ENCODE data around the gene STPG3. TPM values are rescaled to one million over a fixed set of nuclear protein-coding genes. Genes with fewer than 3 reads are reported as not detected.

Gene STPG3
- total and polyA plus RNA-seq, 9 of the 15 experiments (the other 6 are each of a cell fraction or from before 2014, with no cell fraction given): not detected

GRCh38 chr9:137254624-137255447, 3.8 kb downstream of the STPG3 start, which contains the start of gene NELFB (continued):
- TF ChIP-seq ZNF124 (CRISPR knock-in tag; IDR thresholded peaks at IDR 0.05): peak; percentile 79; the same call in 1 of the 2 replicates
- peak; percentile 43 for TF ChIP-seq CHD2 (IDR thresholded peaks at IDR 0.05; ENCODE audit: low read depth, low read length)
- no peak for TF ChIP-seq HLTF (IDR thresholded peaks at IDR 0.05)
- TF ChIP-seq ZNF12 (CRISPR knock-in tag; IDR thresholded peaks at IDR 0.05): peak; percentile 57; the same call in 1 of the 2 replicates
- peak; percentile 42; the same call in 1 of the 2 replicates for TF ChIP-seq NFIC (IDR thresholded peaks at IDR 0.05)
- TF ChIP-seq IRF1 (CRISPR knock-in tag; IDR thresholded peaks at IDR 0.05; ENCODE audit: borderline replicate concordance): no peak
- no peak for TF ChIP-seq ZNF316 (IDR thresholded peaks at IDR 0.05)
- peak; percentile 18; the same call in 1 of the 2 replicates for TF ChIP-seq ESRRA (IDR thresholded peaks at IDR 0.05; ENCODE audit: borderline replicate concordance, low read depth)
- no peak for TF ChIP-seq MGA (IDR thresholded peaks at IDR 0.05)
- TF ChIP-seq FOSL1 (tag; conservative IDR thresholded peaks at IDR 0.05): no peak
- peak; percentile 4; the same call in 1 of the 2 replicates for TF ChIP-seq BCOR (IDR thresholded peaks at IDR 0.05)
- TF ChIP-seq HDAC1 (IDR thresholded peaks at IDR 0.05): peak in 1 of 2 experiments; percentile 60; a peak in 2 of 4 replicates
